Astrocyte of the cerebellum (primary cell): ENCODE results near the gene OSTF1.

Experiments
- DNase-seq: peaks from one replicate; pipeline ENCODE4 v3.0.0-alpha.2; 2011; ENCODE audit warnings: low read depth
- H3K4me3 ChIP-seq: 2 replicates; pipeline ENCODE4 v1.5.1; 2011; ENCODE audit warnings: mild to moderate bottlenecking, low read depth, low read length, moderate library complexity
- in situ Hi-C: cut with HindIII; loops from 2 replicates; pipeline ENCODE4 v1.10.0; 2017; ENCODE audit warnings: low sequenced_read_pairs
- TF ChIP-seq, protein P1 (sequence below): IDR thresholded peaks from 2 replicates; pipeline ENCODE4 v1.5.1; 2012; ENCODE audit warnings: low read length, low read depth, moderate library complexity, mild to moderate bottlenecking; ENCODE audit errors: missing control alignments

Gene OSTF1

DNA sequence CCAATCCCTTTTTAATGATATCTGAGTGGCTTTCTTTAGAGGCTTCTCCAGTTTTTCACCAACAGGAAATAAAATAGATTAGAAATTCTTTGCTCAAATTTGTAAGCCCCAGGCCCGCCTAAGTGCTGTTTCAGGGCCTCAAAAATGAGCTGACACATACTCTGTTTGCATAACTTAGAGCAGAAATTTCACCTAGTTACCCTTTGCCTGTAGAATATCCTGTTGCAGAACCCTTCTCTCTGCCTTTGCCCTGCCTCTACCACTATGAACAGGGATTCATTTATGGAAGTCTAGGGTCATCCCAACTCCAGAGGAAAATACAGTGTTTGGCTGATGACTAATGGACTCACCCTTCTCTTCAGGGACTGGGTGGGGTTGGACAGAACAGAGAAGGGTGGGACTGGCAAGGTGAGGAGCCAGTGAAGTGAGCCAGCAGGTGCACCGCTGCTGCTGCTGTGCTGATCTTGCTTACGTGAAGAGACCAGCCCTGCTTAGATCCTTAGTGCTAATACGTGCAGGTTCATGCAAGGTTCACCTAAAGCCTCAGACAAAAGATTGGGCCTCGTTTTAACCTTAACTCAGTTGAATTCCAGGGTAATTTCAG is 22.8 kb downstream of the OSTF1 start:
- no peak for DNase-seq
- in situ Hi-C loops, result no loop called here
- H3K4me3 ChIP-seq, result no peak overlapping the region
- TF ChIP-seq, protein P1, sequence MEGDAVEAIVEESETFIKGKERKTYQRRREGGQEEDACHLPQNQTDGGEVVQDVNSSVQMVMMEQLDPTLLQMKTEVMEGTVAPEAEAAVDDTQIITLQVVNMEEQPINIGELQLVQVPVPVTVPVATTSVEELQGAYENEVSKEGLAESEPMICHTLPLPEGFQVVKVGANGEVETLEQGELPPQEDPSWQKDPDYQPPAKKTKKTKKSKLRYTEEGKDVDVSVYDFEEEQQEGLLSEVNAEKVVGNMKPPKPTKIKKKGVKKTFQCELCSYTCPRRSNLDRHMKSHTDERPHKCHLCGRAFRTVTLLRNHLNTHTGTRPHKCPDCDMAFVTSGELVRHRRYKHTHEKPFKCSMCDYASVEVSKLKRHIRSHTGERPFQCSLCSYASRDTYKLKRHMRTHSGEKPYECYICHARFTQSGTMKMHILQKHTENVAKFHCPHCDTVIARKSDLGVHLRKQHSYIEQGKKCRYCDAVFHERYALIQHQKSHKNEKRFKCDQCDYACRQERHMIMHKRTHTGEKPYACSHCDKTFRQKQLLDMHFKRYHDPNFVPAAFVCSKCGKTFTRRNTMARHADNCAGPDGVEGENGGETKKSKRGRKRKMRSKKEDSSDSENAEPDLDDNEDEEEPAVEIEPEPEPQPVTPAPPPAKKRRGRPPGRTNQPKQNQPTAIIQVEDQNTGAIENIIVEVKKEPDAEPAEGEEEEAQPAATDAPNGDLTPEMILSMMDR, result no peak

DNA sequence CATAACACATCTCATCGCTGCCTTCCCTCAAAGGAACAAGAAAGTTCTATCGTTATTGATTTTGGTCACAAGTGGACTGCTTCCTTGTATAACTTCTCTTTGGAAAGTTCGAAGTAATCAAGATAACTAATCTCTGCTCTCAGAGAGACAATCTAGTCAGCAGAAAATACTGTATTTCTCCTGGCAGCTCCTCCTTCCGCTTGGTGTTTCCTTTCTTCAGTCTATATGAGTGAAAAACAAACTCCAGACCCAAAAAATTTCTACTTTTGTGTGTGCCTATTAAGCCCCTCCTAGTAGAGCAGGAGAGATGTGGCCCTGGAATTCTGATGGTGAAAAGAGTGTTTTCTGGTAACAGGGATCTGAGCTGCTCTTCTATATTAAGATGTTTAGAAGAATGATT is 24.5 kb downstream of the OSTF1 start:
- TF ChIP-seq, protein P1, result no peak
- in situ Hi-C loops, result no loop called here
- no peak for DNase-seq
- H3K4me3 ChIP-seq, result no peak overlapping the region

DNA sequence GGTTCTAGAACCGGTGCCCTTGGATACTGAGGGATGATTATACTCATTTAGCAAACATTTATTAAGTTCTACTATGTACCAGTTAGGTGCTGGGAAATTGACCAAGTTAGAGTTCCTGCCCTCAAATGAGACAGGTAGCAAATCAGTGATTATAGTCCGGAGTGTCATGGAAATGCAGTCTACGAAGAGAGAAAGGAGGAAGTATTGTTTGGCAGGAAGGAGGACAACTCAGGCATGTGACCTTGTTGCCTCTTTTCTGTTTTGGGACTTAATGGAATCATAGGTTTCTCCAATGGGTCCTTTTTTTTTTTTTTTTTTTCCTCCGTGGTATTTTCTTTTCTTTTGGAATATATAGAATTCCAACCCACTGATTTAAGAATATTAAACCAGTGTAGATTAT is 28.0 kb downstream of the OSTF1 start:
- no peak overlapping the region for H3K4me3 ChIP-seq
- DNase-seq, result no peak
- TF ChIP-seq, protein P1, result no peak
- in situ Hi-C loops, result no loop called here

DNA sequence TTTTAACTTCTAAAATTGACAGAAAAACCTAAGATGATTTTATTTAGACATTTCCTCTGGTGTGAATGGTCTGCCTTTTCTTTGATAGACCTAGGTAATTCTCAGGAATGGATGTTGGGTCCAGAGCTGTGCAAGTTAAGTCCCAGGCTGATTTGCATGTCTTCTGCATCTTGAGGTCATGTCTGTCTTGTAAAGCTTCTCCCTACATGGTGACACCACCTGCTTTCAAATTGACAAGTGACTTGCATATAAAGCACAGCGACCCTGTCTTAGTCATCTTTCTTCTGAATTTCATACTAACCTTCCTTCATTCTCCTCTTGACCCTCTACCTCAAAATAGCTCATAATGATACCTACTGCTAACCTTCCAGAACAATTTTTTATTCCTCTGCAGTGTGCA is 29.2 kb downstream of the OSTF1 start:
- TF ChIP-seq, protein P1, result no peak
- H3K4me3 ChIP-seq, result no peak overlapping the region
- in situ Hi-C loops, result no loop called here
- no peak for DNase-seq

DNA sequence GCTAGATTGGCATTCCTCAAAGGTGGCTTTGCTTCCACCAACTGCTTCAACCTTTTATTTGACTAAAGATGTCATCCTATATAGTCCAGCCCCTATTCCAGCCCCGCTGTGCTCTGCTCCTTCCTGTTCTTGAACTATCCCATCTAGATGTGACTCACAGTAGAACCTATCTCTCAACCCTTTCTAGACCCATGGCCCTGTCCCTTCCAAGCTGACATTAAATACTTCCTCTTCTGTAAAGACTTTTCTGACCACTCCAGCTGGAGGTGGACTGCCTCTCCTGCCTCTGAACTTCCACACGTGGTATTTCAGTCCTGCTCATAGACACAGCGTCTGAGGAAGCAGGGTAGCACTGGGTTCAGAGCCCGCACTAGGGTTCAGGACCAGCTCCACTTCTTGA is 32.4 kb downstream of the OSTF1 start:
- TF ChIP-seq, protein P1, result no peak
- H3K4me3 ChIP-seq, result no peak overlapping the region
- in situ Hi-C loops, result no loop called here
- DNase-seq, result no peak

DNA sequence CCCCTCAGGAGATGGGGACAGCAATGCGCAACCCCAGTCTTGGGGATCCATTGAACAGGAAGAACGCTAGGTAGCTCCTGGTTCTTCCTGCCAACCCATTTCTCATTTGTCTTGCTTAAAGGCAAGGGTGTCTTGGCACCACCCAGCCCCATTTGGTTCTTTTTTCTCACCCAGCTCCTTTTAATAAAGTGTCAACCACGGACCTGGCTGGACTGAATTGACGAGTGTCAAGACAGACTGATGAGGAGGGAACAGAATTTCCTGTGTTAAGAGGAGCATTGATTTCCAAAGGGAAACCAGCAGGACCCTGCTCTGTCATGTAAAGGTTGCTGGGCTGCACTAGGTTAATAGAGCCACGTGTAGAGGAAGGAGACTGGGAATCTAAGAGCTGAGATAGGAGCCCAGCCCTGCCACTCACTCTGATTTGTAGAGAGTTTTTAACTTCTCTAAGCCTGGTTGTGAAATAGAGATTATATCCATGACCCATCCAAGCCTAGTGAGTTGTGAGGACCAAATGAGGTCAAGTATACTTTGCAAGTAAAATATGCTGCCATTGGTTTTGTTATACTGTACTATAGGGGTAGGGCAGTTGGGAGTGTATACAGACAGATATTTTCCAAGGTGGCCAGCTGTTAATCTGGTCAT is 33.7 kb downstream of the OSTF1 start:
- no peak for DNase-seq
- in situ Hi-C loops, result no loop called here
- no peak overlapping the region for H3K4me3 ChIP-seq
- TF ChIP-seq, protein P1, result no peak
